ENCODE data around the gene TSSC4.
A peak's percentile ranks its signal among the peaks of the same experiment; 100 is the strongest.

TSSC4 gene

GRCh38 chr11:2378527-2379210, 21.9 kb upstream of the TSSC4 start:
- H3K27me3 Mint-ChIP-seq: no peaks in the 10 kb centered on the region
- DNase-seq: no peak
- H3K4me3 Mint-ChIP-seq: peak overlapping the region; percentile 89
- no peaks in the 10 kb centered on the region for H3K36me3 Mint-ChIP-seq (ENCODE audit: low read depth)
- ATAC-seq: no peak
- H3K27ac Mint-ChIP-seq: peak overlapping the region; percentile 82
- H3K4me1 Mint-ChIP-seq: peaks cover 34% of the 10 kb centered on the region
- no peaks in the 10 kb centered on the region for H3K9me3 Mint-ChIP-seq

DNA sequence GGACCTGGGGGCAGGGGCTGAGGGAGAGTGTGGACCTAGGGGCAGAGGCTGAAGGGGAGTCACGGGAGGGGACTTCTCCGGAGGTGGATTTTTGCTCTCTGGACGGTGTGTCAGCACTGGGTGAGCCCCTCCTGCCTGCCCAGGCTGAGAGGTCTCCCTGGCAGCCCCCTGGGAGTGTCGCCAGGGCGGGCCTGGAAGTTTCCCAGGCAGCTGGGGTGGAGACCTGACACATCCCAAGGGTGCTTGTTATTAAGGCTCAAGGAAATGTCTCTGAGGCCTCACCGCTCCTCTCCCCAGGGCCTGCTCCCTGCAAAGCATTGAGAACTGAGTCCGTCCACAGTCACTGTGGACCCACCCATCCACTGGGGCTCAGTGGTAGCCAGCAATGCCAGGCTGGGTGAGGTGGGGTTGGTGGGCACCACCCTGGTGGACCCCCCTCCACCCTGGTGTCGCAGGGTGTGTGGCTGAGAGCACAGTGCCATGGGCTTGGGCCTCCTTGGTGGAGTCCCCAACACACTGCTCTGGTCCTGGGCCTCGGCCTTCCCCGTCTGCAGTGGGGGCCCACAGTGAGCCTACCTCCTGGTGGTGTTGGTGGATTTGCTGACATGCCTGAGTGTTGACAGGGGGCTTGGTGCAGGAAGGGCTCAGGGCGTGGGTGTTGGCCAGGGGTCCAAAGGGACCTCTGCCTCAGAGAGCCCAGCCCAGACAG, 20.9 kb upstream of the TSSC4 start:
- Mint-ChIP-seq H3K4me3 (peak overlapping the region; percentile 8), H3K4me1 (peaks cover 39% of the 10 kb centered on the region), H3K36me3 (ENCODE audit: low read depth) (no peaks in the 10 kb centered on the region), H3K27ac (peak overlapping the region; percentile 42), H3K9me3 (no peaks in the 10 kb centered on the region), H3K27me3 (no peaks in the 10 kb centered on the region)
- DNase-seq: no peak
- no peak for ATAC-seq

GRCh38 chr11:2380396-2380795, 20.2 kb upstream of the TSSC4 start:
- no peak for DNase-seq
- Mint-ChIP-seq H3K27me3 (no peaks in the 10 kb centered on the region), H3K36me3 (ENCODE audit: low read depth) (no peaks in the 10 kb centered on the region), H3K4me1 (peaks cover 46% of the 10 kb centered on the region), H3K9me3 (no peaks in the 10 kb centered on the region), H3K4me3 (peak overlapping the region; percentile 8), H3K27ac (no peak overlapping the region)
- ATAC-seq: no peak

- Mint-ChIP-seq H3K9me3 (no peaks in the 10 kb centered on the region), H3K4me1 (peaks cover 50% of the 10 kb centered on the region), H3K27ac (no peak overlapping the region), H3K4me3 (no peak overlapping the region), H3K27me3 (no peaks in the 10 kb centered on the region), H3K36me3 (ENCODE audit: low read depth) (no peaks in the 10 kb centered on the region)
- ATAC-seq (no peak), DNase-seq (no peak)
Measured at GRCh38 chr11:2380807-2381350, 19.7 kb upstream of the TSSC4 start.

GRCh38 chr11:2381494-2382128, 18.9 kb upstream of the TSSC4 start:
- Mint-ChIP-seq H3K36me3 (ENCODE audit: low read depth) (no peaks in the 10 kb centered on the region), H3K27me3 (no peaks in the 10 kb centered on the region), H3K4me1 (peaks cover 52% of the 10 kb centered on the region), H3K9me3 (no peaks in the 10 kb centered on the region), H3K4me3 (no peak overlapping the region), H3K27ac (no peak overlapping the region)
- DNase-seq: no peak
- no peak for ATAC-seq

GRCh38 chr11:2382129-2382517, 18.4 kb upstream of the TSSC4 start:
- DNase-seq: no peak
- H3K4me3 Mint-ChIP-seq: no peak overlapping the region
- no peak overlapping the region for H3K27ac Mint-ChIP-seq
- H3K9me3 Mint-ChIP-seq: no peaks in the 10 kb centered on the region
- H3K4me1 Mint-ChIP-seq: peaks cover 57% of the 10 kb centered on the region
- no peaks in the 10 kb centered on the region for H3K27me3 Mint-ChIP-seq
- no peak for ATAC-seq
- H3K36me3 Mint-ChIP-seq (ENCODE audit: low read depth): no peaks in the 10 kb centered on the region

DNA sequence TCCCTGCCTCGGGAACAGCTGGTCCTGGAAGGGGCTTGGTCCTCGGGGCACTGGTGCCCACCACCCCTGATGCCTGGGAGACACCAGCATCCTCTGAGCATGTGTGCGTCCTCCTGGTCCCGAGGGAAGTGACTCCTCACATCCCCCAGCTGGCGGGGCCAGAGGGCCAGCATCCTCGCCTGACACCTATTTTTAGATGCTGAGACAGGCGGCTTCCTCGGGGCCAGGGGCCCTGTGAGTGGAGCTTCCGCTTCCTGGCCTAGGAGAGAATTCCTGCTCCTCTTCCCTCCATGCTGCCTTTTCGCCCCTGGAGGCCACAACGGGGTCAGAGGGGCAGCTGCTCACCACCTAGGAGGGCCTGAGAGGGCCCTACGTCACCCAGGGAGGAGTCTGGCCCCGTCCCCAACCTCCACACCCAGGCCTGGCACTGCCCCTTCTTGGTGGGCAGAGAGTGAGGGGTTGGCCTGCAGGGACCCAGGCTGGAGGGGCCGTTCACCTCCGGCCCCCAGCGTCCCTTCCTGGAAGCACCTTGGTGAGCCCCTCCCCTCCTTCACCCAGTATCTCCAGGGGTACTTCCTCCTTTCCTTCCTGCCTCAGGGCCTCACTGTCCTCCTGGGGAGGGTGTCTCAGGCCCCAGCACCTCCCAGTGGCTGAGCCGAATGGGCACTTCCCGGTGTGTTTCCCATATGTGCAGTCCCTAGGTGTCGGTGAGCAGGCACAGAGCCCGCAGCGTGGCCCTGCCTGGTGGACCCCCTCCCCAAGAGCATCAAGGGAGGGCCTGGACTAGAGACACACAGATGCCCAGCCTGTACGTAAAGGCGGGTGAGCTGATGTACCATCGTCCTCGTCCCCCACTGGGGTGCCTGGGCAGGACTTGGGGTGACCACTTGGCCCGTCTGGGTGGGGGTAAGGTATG, 17.4 kb upstream of the TSSC4 start:
- no peaks in the 10 kb centered on the region for H3K36me3 Mint-ChIP-seq (ENCODE audit: low read depth)
- no peak for ATAC-seq
- no peak overlapping the region for H3K27ac Mint-ChIP-seq
- H3K27me3 Mint-ChIP-seq: no peaks in the 10 kb centered on the region
- no peaks in the 10 kb centered on the region for H3K9me3 Mint-ChIP-seq
- H3K4me3 Mint-ChIP-seq: no peak overlapping the region
- peaks cover 62% of the 10 kb centered on the region for H3K4me1 Mint-ChIP-seq
- DNase-seq: no peak

DNA sequence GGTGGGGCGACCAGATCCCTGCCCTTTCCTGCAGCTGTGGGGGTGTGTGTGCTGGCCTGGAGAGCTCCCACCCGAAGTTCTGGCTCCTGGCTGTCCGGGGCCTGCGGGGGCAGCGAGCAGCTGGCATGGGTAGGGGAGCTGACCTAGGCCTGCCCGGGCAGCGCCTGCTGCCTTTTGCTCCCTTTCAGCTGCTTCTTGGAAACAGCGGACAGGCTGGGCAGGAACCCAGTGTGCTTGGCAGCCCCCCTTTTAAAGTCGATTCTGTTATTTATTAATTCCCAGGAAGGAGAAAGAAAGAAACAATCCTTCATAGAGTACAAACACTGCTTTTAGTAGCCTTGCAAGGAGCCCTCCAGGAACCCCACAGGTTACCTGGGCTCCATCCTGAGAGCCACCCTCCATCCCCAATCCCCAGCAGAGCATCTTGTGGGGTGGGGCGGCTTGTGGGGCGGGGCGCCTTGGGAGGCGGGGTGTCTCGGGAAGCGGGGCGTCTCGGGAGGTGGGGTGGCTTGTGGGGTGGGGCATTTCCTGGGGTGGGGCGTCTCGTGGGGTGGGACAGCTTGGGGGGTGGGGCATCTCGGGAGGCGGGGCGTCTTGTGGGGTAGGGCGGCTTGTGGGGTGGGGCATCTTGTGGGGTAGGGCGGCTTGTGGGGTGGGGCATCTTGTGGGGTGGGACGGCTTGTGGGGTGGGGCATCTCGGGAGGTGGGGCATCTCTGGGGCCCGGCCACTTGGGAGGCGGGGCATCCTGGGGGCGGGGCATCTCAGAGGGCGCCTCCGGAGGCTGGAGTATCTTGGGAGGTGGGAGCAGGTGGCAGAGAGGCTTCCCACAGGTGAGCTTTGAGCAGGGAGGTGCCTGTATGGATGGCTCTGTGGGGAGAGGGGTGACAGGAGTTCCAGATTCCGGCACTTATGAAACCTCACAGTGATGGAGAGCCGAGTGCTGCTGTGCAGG, 16.4 kb upstream of the TSSC4 start:
- no peak overlapping the region for H3K4me3 Mint-ChIP-seq
- no peaks in the 10 kb centered on the region for H3K36me3 Mint-ChIP-seq (ENCODE audit: low read depth)
- DNase-seq: peak; percentile 44
- peaks cover 60% of the 10 kb centered on the region for H3K4me1 Mint-ChIP-seq
- H3K9me3 Mint-ChIP-seq: no peaks in the 10 kb centered on the region
- H3K27ac Mint-ChIP-seq: peak overlapping the region; percentile 27
- no peak for ATAC-seq
- no peaks in the 10 kb centered on the region for H3K27me3 Mint-ChIP-seq

GRCh38 chr11:2385156-2386151, 15.1 kb upstream of the TSSC4 start:
- ATAC-seq (no peak), DNase-seq (no peak)
- Mint-ChIP-seq H3K36me3 (ENCODE audit: low read depth) (no peaks in the 10 kb centered on the region), H3K4me1 (peaks cover 64% of the 10 kb centered on the region), H3K27ac (peak overlapping the region; percentile 35), H3K9me3 (no peaks in the 10 kb centered on the region), H3K27me3 (no peaks in the 10 kb centered on the region), H3K4me3 (peak overlapping the region; percentile 3)

DNA sequence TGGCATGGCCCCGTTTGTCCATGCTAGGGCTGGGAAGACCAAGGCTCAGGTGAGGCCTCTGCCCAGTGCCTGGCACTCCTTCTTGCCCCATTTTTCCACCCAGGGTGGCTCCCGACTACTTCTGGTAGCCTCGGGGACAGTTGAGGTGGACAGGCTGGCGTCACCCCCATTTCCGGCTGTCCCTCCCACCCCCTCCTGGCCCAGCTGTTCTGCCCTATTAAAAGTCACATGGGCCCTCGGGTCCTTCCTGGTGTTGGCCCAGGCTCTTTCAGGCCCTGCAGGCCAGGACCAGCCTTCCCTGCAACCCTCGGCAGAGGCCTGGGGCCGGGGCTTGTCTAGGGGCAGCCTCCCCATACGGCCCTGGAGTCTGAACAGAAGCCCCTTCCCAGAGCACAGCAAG, 14.0 kb upstream of the TSSC4 start:
- Mint-ChIP-seq H3K27ac (no peak overlapping the region), H3K27me3 (no peaks in the 10 kb centered on the region), H3K36me3 (ENCODE audit: low read depth) (no peaks in the 10 kb centered on the region), H3K9me3 (no peaks in the 10 kb centered on the region), H3K4me1 (peaks cover 56% of the 10 kb centered on the region), H3K4me3 (no peak overlapping the region)
- DNase-seq (no peak), ATAC-seq (no peak)

DNA sequence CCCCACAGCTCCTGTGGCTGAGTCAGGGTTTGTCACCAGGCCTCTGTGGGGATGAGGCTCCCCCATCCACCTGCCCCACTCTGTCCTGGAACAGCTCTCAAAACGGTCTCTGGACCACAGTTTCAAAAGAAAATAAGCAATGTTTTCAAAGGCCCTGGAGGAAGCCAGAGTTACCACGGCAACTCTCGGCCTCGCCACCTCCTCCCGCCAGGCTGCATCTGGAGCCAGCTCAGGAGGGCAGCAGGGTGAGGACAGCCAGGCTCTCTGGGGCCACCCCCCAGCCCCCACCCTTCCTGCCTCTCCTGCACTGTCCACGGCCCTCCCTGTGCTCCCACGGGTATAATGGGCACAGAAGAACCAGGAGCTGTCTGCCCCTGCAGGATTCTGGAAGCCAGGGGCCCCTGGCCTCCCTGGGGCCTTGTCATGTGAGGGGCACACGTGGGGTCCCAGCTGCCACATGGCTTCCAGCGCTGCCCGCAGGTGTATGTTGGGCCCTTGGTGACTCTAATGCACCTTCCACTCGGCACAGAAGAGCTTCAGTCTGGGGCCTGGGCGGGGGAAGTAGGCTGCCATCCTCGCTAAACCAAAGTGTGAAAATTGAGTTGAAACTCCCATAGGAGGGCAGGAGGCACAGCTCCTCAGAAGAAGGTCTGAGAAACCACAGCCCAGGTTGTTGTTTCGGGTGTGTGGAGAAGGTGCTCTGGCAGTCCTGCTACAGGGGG, 13.1 kb upstream of the TSSC4 start:
- ATAC-seq (peak; percentile 40), DNase-seq (peak; percentile 31)
- H3K9me3 Mint-ChIP-seq: no peaks in the 10 kb centered on the region
- peak overlapping the region; percentile 46 for H3K27ac Mint-ChIP-seq
- H3K4me1 Mint-ChIP-seq: peaks cover 53% of the 10 kb centered on the region
- no peaks in the 10 kb centered on the region for H3K27me3 Mint-ChIP-seq
- H3K36me3 Mint-ChIP-seq (ENCODE audit: low read depth): peaks cover 2% of the 10 kb centered on the region
- peak overlapping the region; percentile 21 for H3K4me3 Mint-ChIP-seq
